Neural progenitor cell (in vitro differentiated cells): ENCODE measurements around the gene ZNF385C.

Experiments
- EZH2 ChIP-seq: fragments of 200-600 bp; sonication (generic); IDR thresholded peaks from 2 replicates; pipeline ENCODE4 v1.6.1; 2017; ENCODE audit warnings: antibody characterized with exemption, mild to moderate bottlenecking, moderate library complexity
- TF ChIP-seq, protein P1 (sequence below): fragments of 200-600 bp; sonication (generic); IDR thresholded peaks from 2 replicates; pipeline ENCODE4 v1.5.1; 2017; ENCODE audit warnings: antibody characterized with exemption, mild to moderate bottlenecking

DNA sequence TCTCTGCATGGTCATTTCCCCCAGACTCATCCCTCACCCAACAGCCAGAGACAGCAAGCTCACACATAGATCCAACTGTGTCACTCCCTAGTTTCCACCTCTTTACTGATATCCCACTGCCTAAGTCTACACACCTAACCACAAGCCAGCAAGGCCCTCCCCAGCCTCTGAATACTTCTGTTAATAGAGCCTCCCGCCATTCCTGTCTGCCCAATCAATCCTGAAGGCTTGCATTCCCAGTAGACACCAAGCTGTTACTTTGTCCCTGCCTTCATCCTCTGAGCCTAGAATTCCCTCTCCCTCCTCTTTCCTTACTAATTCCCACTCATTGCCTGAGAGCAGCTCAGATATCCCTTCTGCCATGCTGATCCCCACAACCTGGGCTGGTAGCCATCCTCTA is 52.6 kb downstream of the ZNF385C start:
- no peak for TF ChIP-seq EZH2
- TF ChIP-seq, protein P1, sequence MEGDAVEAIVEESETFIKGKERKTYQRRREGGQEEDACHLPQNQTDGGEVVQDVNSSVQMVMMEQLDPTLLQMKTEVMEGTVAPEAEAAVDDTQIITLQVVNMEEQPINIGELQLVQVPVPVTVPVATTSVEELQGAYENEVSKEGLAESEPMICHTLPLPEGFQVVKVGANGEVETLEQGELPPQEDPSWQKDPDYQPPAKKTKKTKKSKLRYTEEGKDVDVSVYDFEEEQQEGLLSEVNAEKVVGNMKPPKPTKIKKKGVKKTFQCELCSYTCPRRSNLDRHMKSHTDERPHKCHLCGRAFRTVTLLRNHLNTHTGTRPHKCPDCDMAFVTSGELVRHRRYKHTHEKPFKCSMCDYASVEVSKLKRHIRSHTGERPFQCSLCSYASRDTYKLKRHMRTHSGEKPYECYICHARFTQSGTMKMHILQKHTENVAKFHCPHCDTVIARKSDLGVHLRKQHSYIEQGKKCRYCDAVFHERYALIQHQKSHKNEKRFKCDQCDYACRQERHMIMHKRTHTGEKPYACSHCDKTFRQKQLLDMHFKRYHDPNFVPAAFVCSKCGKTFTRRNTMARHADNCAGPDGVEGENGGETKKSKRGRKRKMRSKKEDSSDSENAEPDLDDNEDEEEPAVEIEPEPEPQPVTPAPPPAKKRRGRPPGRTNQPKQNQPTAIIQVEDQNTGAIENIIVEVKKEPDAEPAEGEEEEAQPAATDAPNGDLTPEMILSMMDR, result no peak
